ENCODE data around the gene CLPSL1. TPM values are rescaled to one million over a fixed set of nuclear protein-coding genes. Genes with fewer than 3 reads are reported as not detected.

The CLPSL1 gene
- total and polyA plus RNA-seq, 2 of the 13 experiments (the other 11 are each of a cell fraction or from before 2014, with no cell fraction given) = not detected

- TF ChIP-seq ZNF780A (CRISPR knock-in tag; IDR thresholded peaks at IDR 0.05) (no peak), PAF1 (CRISPR knock-in tag; IDR thresholded peaks at IDR 0.05) (no peak), FOXC1 (CRISPR knock-in tag; IDR thresholded peaks at IDR 0.05; ENCODE audit: borderline replicate concordance) (peak; percentile 38; the same call in 1 of the 2 replicates), HES4 (CRISPR knock-in tag; IDR thresholded peaks at IDR 0.05; ENCODE audit: borderline replicate concordance) (0 out of 2 replicates have a peak, but pooled peaks have one; percentile 35), SP2 (CRISPR knock-in tag; IDR thresholded peaks at IDR 0.05) (no peak), ARID4A (CRISPR knock-in tag; IDR thresholded peaks at IDR 0.05; ENCODE audit: borderline replicate concordance) (peak; percentile 32; the same call in 1 of the 2 replicates), FOXO4 (CRISPR knock-in tag; conservative IDR thresholded peaks at IDR 0.05) (0 out of 2 replicates have a peak, but pooled peaks have one; percentile 50), ZNF563 (CRISPR knock-in tag; IDR thresholded peaks at IDR 0.05) (0 out of 2 replicates have a peak, but pooled peaks have one; percentile 27), ZNF709 (CRISPR knock-in tag; IDR thresholded peaks at IDR 0.05) (0 out of 2 replicates have a peak, but pooled peaks have one; percentile 54), ZMYM4 (CRISPR knock-in tag; IDR thresholded peaks at IDR 0.05) (peak; percentile 26; the same call in 1 of the 2 replicates), GABPB1 (CRISPR knock-in tag; IDR thresholded peaks at IDR 0.05) (peak; percentile 54; the same call in 1 of the 2 replicates), RXRA (CRISPR knock-in tag; IDR thresholded peaks at IDR 0.05) (no peak; the same call in 1 of the 2 replicates)
- TF ChIP-seq, protein P1, sequence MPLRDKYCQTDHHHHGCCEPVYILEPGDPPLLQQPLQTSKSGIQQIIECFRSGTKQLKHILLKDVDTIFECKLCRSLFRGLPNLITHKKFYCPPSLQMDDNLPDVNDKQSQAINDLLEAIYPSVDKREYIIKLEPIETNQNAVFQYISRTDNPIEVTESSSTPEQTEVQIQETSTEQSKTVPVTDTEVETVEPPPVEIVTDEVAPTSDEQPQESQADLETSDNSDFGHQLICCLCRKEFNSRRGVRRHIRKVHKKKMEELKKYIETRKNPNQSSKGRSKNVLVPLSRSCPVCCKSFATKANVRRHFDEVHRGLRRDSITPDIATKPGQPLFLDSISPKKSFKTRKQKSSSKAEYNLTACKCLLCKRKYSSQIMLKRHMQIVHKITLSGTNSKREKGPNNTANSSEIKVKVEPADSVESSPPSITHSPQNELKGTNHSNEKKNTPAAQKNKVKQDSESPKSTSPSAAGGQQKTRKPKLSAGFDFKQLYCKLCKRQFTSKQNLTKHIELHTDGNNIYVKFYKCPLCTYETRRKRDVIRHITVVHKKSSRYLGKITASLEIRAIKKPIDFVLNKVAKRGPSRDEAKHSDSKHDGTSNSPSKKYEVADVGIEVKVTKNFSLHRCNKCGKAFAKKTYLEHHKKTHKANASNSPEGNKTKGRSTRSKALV (CRISPR knock-in tag; IDR thresholded peaks at IDR 0.05) = 0 out of 2 replicates have a peak, but pooled peaks have one; percentile 41
- TF ChIP-seq, protein P2, sequence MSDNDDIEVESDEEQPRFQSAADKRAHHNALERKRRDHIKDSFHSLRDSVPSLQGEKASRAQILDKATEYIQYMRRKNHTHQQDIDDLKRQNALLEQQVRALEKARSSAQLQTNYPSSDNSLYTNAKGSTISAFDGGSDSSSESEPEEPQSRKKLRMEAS (IDR thresholded peaks at IDR 0.05) = peak; percentile 52
- TF ChIP-seq, protein P3, sequence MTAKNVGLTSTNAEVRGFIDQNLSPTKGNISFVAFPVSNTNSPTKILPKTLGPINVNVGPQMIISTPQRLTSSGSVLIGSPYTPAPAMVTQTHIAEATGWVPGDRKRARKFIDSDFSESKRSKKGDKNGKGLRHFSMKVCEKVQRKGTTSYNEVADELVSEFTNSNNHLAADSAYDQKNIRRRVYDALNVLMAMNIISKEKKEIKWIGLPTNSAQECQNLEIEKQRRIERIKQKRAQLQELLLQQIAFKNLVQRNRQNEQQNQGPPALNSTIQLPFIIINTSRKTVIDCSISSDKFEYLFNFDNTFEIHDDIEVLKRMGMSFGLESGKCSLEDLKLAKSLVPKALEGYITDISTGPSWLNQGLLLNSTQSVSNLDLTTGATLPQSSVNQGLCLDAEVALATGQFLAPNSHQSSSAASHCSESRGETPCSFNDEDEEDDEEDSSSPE (CRISPR knock-in tag; IDR thresholded peaks at IDR 0.05) = 0 out of 2 replicates have a peak, but pooled peaks have one; percentile 36
Observed at GRCh38 chr6:35776364-35777215, 4.2 kb upstream of the CLPSL1 start, which contains the start of gene CLPSL2 (continued).
